GM12878 (cell line): ENCODE measurements around the gene PALLD. TPM values are rescaled to one million over a fixed set of nuclear protein-coding genes. Genes with fewer than 3 reads are reported as not detected.
A peak's percentile ranks its signal among the peaks of the same experiment; 100 is the strongest.

Source experiments
- BHLHE40 ChIP-seq, 2 experiments: fragments of 450-650 bp in 1 of 2; IDR thresholded peaks; 2 replicates each; pipeline ENCODE4 v1.6.1; 2011 to 2017; ENCODE audit warnings: low read depth in 2 of 2, borderline replicate concordance in 1 of 2, improper control_type of control experiment in 1 of 2, low read length in 1 of 2, mild to moderate bottlenecking in 1 of 2
- CUX1 ChIP-seq: IDR thresholded peaks from 2 replicates; pipeline ENCODE4 v1.6.1; 2012; ENCODE audit warnings: improper control_type of control experiment, low read depth, low read length; ENCODE audit not compliant: insufficient replicate concordance
- EZH2 ChIP-seq: IDR thresholded peaks from 2 replicates; pipeline ENCODE4 v1.6.1; 2012; ENCODE audit warnings: low read depth, mild to moderate bottlenecking, control low read depth, inconsistent platforms, low read length, borderline replicate concordance; ENCODE audit not compliant: control insufficient read depth
- IKZF1 ChIP-seq: fragments of 450-650 bp; conservative IDR thresholded peaks from 2 replicates; pipeline ENCODE4 v1.6.1; 2017; ENCODE audit warnings: antibody characterized with exemption, mild to moderate bottlenecking
- RELB ChIP-seq: fragments of 450-650 bp; IDR thresholded peaks from 2 replicates; pipeline ENCODE4 v1.6.1; 2017; ENCODE audit warnings: low read depth, mild to moderate bottlenecking, moderate library complexity
- SIX5 ChIP-seq: IDR thresholded peaks from 2 replicates; pipeline ENCODE4 v1.6.1; 2011; ENCODE audit warnings: mild to moderate bottlenecking, low read depth, low read length, moderate library complexity; ENCODE audit not compliant: severe bottlenecking
- ZBTB4 ChIP-seq: fragments of 450-650 bp; formaldehyde crosslinking; IDR thresholded peaks from 2 replicates; pipeline ENCODE4 v1.4.0; 2022; ENCODE audit warnings: mild to moderate bottlenecking, moderate library complexity
- polyA plus RNA-seq, 11 experiments: library from polyadenylated mRNA; depleted of rRNA in 4 of 11; unstranded in 6 of 11; stranded (reverse) in 5 of 11; fragments of >200 nt; fragmentation: Nextera tagmentation in 4 of 11; fragmentation: Illumina TruSeq in 1 of 11; extraction: Ambion mirVana in 4 of 11; extraction: Trizol in 1 of 11; gene quantifications; 1 replicate in 1 of 11; 2 replicates in 10 of 11; pipeline versions ENCODE4 v1.2.1 to v1.2.3, GENCODE V29; 2011 to 2016; ENCODE audit warnings: inconsistent platforms in 2 of 11, missing spikeins in 2 of 11, low read depth in 1 of 11
- total RNA-seq, 4 experiments: library from RNA; depleted of rRNA in 3 of 4; stranded (reverse); fragments of >200 nt in 3 of 4; fragmentation: Illumina TruSeq in 1 of 4; extraction: Trizol in 1 of 4; gene quantifications; 2 replicates each; pipeline versions ENCODE4 v1.2.1 to v1.2.3, GENCODE V29; 2013 to 2021
- TF ChIP-seq, protein P1 (sequence below): fragments of 450-650 bp; IDR thresholded peaks from 2 replicates; pipeline ENCODE4 v1.6.1; 2017; ENCODE audit warnings: mild to moderate bottlenecking
- TF ChIP-seq, protein P2 (sequence below): IDR thresholded peaks from 2 replicates; pipeline ENCODE4 v1.6.1; 2011; ENCODE audit warnings: low read depth, low read length, improper control_type of control experiment, borderline replicate concordance
- TF ChIP-seq, protein P3 (sequence below): IDR thresholded peaks from 2 replicates; pipeline ENCODE4 v1.6.1; 2011; ENCODE audit warnings: borderline replicate concordance, low read depth, mild to moderate bottlenecking, moderate library complexity, mixed read lengths, low read length; ENCODE audit not compliant: insufficient read depth; ENCODE audit errors: extremely low read length

Gene PALLD
- total and polyA plus RNA-seq, 10 of the 15 experiments (the other 5 are each of a cell fraction or from before 2014, with no cell fraction given), result 1.0 to 7.7 (median 1.7) TPM

- TF ChIP-seq RELB (peak; percentile 54; the same call in 1 of the 2 replicates), EZH2 (no peak), ZBTB4 (CRISPR knock-in tag) (no peak), CUX1 (no peak), IKZF1 (peak; percentile 32; the same call in 1 of the 2 replicates), BHLHE40 (IDR thresholded peaks at IDR 0.05; ENCODE audit: borderline replicate concordance in 1 of 2, low read depth in 2 of 2, low read length in 1 of 2) (no peak), SIX5 (no peak)
- TF ChIP-seq, protein P1, sequence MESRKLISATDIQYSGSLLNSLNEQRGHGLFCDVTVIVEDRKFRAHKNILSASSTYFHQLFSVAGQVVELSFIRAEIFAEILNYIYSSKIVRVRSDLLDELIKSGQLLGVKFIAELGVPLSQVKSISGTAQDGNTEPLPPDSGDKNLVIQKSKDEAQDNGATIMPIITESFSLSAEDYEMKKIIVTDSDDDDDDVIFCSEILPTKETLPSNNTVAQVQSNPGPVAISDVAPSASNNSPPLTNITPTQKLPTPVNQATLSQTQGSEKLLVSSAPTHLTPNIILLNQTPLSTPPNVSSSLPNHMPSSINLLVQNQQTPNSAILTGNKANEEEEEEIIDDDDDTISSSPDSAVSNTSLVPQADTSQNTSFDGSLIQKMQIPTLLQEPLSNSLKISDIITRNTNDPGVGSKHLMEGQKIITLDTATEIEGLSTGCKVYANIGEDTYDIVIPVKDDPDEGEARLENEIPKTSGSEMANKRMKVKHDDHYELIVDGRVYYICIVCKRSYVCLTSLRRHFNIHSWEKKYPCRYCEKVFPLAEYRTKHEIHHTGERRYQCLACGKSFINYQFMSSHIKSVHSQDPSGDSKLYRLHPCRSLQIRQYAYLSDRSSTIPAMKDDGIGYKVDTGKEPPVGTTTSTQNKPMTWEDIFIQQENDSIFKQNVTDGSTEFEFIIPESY, result no peak
- TF ChIP-seq, protein P2, sequence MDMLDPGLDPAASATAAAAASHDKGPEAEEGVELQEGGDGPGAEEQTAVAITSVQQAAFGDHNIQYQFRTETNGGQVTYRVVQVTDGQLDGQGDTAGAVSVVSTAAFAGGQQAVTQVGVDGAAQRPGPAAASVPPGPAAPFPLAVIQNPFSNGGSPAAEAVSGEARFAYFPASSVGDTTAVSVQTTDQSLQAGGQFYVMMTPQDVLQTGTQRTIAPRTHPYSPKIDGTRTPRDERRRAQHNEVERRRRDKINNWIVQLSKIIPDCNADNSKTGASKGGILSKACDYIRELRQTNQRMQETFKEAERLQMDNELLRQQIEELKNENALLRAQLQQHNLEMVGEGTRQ, result no peak
- TF ChIP-seq, protein P3, sequence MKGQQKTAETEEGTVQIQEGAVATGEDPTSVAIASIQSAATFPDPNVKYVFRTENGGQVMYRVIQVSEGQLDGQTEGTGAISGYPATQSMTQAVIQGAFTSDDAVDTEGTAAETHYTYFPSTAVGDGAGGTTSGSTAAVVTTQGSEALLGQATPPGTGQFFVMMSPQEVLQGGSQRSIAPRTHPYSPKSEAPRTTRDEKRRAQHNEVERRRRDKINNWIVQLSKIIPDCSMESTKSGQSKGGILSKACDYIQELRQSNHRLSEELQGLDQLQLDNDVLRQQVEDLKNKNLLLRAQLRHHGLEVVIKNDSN, result no peak
These were observed 186.1 kb downstream of the PALLD start (continued) for GRCh38 chr4:168682898-168683500.
